Activated CD8-positive, alpha-beta memory T cell treated with anti-CD3 and anti-CD28 coated beads, Interleukin-2, amount 50 U/mL, for 24 hours (primary cell): Measurements from ENCODE around the gene MYBPC1.
"Not testable (repeated sequence)": the region's sequence is repeated elsewhere in the genome, so short reads cannot be mapped to it uniquely, and the experiment has no call there.

Experiments
- DNase-seq: peaks from one replicate; pipeline ENCODE4 v3.0.0-alpha.2; 2020; ENCODE audit errors: extremely low read depth

MYBPC1 gene

GRCh38 chr12:101654442-101654841, 59.7 kb downstream of the MYBPC1 start:
- no peak for DNase-seq

- DNase-seq = no peak
Observed at GRCh38 chr12:101655393-101655792, 60.6 kb downstream of the MYBPC1 start.

GRCh38 chr12:101660662-101661061, 65.9 kb downstream of the MYBPC1 start:
- DNase-seq = not testable (repeated sequence)

GRCh38 chr12:101663298-101663697, 68.5 kb downstream of the MYBPC1 start:
- no peak for DNase-seq

- no peak for DNase-seq
Observed at GRCh38 chr12:101664992-101665391, 70.2 kb downstream of the MYBPC1 start.

- no peak for DNase-seq
Observed at GRCh38 chr12:101666052-101666728, 71.4 kb downstream of the MYBPC1 start.

DNA sequence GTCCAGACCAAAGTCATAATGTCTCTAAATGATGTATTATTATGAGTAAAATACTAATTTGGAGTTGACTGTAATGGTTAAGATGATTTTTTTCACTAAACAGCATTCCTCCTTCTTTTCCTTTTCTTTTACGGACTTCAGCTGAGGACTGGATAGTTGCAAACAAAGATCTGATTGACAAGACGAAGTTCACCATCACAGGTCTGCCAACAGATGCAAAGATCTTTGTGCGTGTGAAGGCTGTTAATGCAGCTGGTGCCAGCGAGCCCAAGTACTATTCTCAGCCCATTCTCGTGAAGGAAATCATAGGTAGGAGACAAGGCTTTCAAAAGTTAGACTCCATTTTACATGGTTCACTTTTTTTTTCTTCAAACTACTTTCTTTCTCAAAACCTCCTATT, 72.8 kb downstream of the MYBPC1 start:
- DNase-seq = no peak

GRCh38 chr12:101670007-101670671, 75.4 kb downstream of the MYBPC1 start:
- no peak for DNase-seq

GRCh38 chr12:101671157-101671791, 76.5 kb downstream of the MYBPC1 start:
- DNase-seq = no peak

DNA sequence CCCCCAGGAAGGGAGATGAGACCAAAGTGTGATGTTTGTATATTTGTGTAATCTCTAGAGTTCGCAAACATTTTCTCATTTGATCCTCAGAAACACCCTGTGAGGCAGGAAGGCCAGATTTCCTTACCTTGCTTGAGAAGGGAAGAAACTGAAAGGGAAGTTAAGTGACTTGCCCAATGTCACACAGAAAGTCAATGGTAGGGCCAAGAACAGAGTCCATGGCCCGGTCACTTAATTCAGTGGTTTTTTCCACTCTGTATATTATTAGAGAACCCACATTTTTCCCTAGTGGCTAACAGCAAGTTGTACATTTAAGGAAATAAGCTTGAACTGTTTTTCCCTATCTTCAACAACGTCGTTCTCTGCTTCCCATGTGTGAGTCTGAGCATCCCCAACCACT, 77.1 kb downstream of the MYBPC1 start:
- no peak for DNase-seq

DNA sequence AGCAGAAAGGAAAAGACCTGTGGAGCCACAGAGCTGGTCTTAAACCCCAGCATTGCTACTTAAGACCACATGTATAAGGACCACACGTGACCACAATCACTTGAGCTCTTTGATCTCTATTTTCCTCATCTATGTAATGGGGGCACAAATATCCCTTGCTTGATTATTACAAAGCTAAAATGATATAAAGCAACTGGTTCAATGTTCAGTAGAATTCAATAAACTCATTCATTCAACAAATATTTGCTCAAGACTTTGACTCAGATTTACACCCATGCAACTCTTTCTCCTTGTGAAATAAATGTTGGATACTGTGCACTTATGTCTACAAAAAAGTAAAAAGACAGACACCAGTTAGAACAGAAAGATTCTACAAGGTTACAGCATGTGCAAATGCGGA, 80.8 kb downstream of the MYBPC1 start:
- no peak for DNase-seq

DNA sequence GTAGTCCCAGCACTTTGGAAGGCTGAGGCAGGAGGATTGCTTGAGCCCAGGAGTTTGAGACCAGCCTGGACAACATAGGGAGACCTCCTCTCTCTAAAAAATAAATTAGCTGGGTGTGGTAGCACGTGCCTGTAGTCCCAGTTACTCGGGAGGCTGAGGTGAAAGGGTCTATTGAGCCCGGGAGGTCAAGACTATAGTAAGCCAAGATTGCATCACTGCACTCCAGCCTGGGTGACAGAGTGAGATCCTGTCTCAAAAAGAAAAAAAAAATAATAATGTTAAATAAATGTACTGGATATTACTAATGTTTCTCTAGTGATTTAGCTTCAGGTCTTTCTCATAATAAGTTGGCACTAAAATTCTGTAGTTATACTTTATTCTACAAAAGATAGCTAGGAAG, 81.7 kb downstream of the MYBPC1 start:
- not testable (repeated sequence) for DNase-seq

DNA sequence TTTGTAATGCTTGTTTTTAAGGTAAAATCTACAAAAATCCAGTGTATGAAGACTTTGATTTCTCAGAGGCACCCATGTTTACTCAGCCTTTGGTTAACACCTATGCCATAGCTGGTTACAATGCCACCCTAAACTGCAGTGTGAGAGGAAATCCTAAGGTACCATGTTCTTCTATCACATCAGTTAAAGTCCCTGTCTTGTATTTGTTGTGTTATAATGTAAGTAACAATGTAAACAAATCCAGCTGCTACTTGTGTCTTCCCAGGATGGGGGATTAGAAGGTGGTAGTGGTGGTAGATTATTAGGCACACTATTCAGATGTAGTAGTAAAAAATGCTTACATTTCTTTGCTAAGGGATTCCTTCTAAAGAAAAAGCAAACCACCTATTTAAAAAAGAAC, 83.3 kb downstream of the MYBPC1 start:
- no peak for DNase-seq

GRCh38 chr12:101680240-101680639, 85.5 kb downstream of the MYBPC1 start:
- DNase-seq = no peak

GRCh38 chr12:101680647-101681046, 85.9 kb downstream of the MYBPC1 start:
- DNase-seq = no peak

DNA sequence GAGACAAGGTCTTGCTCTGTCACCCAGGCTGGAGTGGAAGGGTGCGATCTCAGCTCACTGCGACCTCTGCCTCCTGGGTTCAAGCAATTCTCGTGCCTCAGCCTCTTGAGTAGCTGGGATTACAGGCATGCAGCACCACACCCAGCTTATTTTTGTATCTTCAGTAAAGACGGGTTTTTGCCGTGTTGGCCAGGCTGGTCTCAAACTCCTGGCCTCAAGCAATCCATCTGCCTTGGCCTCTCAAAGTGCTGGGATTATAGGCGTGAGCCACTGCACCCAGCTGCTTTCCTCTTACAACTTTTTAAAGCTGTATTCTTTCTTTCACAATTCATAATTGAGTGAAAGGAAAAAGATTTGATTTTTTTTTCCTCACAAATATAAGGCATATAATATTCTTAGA, 86.9 kb downstream of the MYBPC1 start:
- DNase-seq = not testable (repeated sequence)

DNA sequence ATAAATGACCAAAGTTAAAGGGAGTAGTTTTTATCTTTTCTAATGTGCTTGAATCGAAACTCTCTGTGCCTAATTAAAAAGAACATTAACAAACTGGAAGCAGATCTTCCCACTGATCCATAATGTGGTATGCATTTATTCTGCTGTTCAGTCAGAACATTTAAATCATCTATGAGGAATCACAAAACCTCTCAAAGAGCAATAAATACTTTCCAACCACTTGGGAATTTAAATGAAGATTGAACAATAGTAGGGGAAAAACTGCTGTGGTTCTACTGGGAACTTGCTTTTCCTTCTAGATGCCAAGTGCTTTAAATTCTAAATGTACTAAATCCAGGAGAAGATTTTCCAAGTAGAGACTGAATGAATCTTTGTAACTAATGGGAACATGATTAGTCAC, 90.3 kb downstream of the MYBPC1 start:
- DNase-seq = no peak

- DNase-seq = no peak
Observed at GRCh38 chr12:101686176-101686575, 91.4 kb downstream of the MYBPC1 start.

GRCh38 chr12:101690544-101691098, 95.8 kb downstream of the MYBPC1 start:
- DNase-seq = no peak

DNA sequence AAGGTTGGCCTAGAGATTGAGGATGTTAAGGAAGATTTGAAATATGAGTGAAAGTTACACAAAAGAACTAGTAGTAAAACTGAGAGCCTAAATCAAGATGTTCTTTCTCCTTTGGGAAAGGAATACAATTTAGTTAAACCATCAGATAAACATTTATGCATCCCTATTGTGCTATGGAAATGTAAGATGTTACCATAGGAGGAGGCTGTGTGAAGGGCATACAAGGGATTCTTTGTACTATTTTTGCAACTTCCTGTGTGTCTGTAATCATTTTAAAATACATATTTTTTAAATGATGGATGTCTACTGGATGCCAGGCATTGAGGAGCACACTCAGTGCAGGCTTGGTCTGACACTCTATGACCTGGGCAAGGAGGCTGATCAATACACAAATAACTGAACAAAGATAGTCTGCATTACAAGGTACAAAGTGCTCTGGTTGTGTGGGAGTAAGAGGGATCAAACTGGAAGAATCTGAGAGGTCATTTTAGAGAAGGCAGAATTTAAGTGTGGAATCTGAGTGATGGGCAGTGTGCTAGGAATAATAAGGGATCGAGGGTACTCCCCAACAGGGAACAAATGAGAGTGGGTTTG, 96.8 kb downstream of the MYBPC1 start:
- no peak for DNase-seq

DNA sequence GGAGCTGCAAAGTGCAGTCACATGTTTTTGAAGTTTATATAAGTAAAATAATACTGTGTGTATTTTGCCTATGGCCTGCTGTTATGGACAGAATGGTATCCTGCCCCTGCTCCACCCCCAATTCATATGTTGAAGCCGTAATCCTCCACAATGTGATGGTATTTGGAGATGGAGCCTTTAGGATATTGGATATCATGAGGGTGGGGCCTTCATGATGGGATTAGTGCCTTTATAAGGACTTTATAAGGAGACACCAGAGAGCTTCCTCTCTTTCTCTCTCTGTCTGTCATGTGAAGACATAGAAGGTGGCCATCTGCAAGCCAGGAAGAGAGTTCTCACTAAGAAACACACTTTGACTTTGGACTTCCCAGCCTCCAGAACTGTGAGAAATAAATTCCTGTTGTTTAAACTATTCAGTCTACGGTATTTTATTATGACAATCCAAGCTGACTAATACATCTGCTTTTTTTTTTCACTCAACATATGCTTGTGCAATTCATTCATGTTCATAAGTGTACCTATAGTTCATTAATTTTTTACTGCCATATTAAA, 99.6 kb downstream of the MYBPC1 start:
- no peak for DNase-seq

DNA sequence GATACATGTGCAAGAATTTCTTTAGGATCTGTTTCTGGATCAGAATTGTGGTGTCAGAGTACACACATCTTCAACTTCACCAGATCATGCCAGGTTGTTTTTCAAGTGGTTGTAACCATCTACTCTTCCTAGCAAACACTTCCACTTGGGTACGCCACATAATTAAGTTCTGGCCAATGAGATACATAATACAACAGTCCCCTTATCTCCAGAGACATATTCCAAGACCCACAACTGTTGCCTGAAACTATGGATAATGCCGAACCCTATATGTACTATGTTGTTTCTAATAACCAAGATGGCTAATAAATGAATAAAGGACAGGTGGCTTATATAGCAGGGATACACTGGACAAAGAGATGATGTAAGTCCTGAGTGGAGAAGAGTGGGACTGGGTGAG, 100.2 kb downstream of the MYBPC1 start:
- no peak for DNase-seq
